Dermis microvascular lymphatic vessel endothelial cell (primary cell): ENCODE data around the gene RMP24. TPM values are rescaled to one million over a fixed set of nuclear protein-coding genes. Genes with fewer than 3 reads are reported as not detected.

Experiments
- DNase-seq, 2 donors: peaks; one replicate each; pipeline versions ENCODE4 v3.0.0 to v3.0.0-alpha.2; 2010; ENCODE audit warnings: low read depth in 2 of 2
- total RNA-seq: library from RNA; depleted of rRNA; stranded (reverse); fragments of >200 nt; gene quantifications from 2 replicates; pipeline ENCODE4 v1.2.1, GENCODE V29; 2014

RMP24 gene

DNA sequence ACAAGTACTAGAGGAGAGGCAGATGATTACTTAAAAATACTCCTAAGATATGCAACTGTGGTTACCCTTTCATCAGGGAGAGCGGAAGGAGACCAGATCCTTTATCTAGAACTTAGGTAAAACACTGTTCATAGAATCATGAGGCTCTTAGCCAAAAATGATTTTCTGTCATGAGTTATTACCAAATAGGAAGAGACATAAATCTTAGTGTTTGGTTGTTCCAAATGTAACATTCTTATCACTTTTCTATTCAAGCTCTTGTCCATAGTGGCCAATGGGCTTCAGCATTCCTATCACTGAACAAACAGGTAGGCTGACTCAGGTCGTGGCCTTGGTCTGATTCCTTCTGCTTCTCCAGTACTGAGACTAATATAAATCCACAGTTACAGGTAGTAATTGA lies 56.4 kb downstream of the RMP24 start:
- DNase-seq: no peak

Other genes starting within 250 kb of the RMP24 start
- gene RPRD1A, start 94.9 kb downstream of the RMP24 start, total RNA-seq: 34.4 and 34.5 TPM in 2 replicates
- 14.0 and 19.8 TPM in 2 replicates for gene SLC39A6, start 156.7 kb downstream of the RMP24 start, total RNA-seq
- 73.2 and 152 TPM in 2 replicates for gene ELP2, start 157.2 kb downstream of the RMP24 start, total RNA-seq
- under 0.01 and 0.13 TPM in 2 replicates for gene MOCOS, start 214.8 kb downstream of the RMP24 start, total RNA-seq